ENCODE measurements around the gene HSD3B7.

The HSD3B7 gene

GRCh38 chr16:31007684-31008083 is 22.7 kb downstream of the HSD3B7 start:
- no peak overlapping the region for H3K4me3 ChIP-seq (ENCODE audit: severe bottlenecking)
- H3K9me3 ChIP-seq (ENCODE audit: severe bottlenecking): no peaks in the 10 kb centered on the region
- H3K4me1 ChIP-seq (ENCODE audit: insufficient read depth, poor library complexity, severe bottlenecking): peaks cover 4% of the 10 kb centered on the region
- H3K36me3 ChIP-seq (ENCODE audit: low read depth): no peaks in the 10 kb centered on the region
- H3K27me3 ChIP-seq (ENCODE audit: insufficient read depth, poor library complexity, severe bottlenecking): peaks cover 13% of the 10 kb centered on the region
- ATAC-seq (ENCODE audit: low read depth) (no peak), DNase-seq (ENCODE audit: low spot score) (no peak)
- H3K27ac ChIP-seq (ENCODE audit: poor library complexity, severe bottlenecking): no peak overlapping the region
- TF ChIP-seq, protein P1, sequence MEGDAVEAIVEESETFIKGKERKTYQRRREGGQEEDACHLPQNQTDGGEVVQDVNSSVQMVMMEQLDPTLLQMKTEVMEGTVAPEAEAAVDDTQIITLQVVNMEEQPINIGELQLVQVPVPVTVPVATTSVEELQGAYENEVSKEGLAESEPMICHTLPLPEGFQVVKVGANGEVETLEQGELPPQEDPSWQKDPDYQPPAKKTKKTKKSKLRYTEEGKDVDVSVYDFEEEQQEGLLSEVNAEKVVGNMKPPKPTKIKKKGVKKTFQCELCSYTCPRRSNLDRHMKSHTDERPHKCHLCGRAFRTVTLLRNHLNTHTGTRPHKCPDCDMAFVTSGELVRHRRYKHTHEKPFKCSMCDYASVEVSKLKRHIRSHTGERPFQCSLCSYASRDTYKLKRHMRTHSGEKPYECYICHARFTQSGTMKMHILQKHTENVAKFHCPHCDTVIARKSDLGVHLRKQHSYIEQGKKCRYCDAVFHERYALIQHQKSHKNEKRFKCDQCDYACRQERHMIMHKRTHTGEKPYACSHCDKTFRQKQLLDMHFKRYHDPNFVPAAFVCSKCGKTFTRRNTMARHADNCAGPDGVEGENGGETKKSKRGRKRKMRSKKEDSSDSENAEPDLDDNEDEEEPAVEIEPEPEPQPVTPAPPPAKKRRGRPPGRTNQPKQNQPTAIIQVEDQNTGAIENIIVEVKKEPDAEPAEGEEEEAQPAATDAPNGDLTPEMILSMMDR (IDR thresholded peaks at IDR 0.05; ENCODE audit: poor library complexity, severe bottlenecking): no peak

- Histone ChIP-seq H3K4me3 (ENCODE audit: severe bottlenecking) (no peak overlapping the region), H3K36me3 (ENCODE audit: low read depth) (no peaks in the 10 kb centered on the region), H3K27ac (ENCODE audit: poor library complexity, severe bottlenecking) (no peak overlapping the region), H3K27me3 (ENCODE audit: insufficient read depth, poor library complexity, severe bottlenecking) (peaks cover 13% of the 10 kb centered on the region), H3K9me3 (ENCODE audit: severe bottlenecking) (no peaks in the 10 kb centered on the region), H3K4me1 (ENCODE audit: insufficient read depth, poor library complexity, severe bottlenecking) (peaks cover 4% of the 10 kb centered on the region)
- TF ChIP-seq, protein P1 (IDR thresholded peaks at IDR 0.05; ENCODE audit: poor library complexity, severe bottlenecking): no peak
- ATAC-seq (ENCODE audit: low read depth): peak; percentile 71
- no peak for DNase-seq (ENCODE audit: low spot score)
Observed at GRCh38 chr16:31008149-31008548, 23.1 kb downstream of the HSD3B7 start.

GRCh38 chr16:31008551-31008950 is 23.5 kb downstream of the HSD3B7 start:
- no peak overlapping the region for H3K27ac ChIP-seq (ENCODE audit: poor library complexity, severe bottlenecking)
- H3K36me3 ChIP-seq (ENCODE audit: low read depth): no peaks in the 10 kb centered on the region
- H3K27me3 ChIP-seq (ENCODE audit: insufficient read depth, poor library complexity, severe bottlenecking): peaks cover 13% of the 10 kb centered on the region
- ATAC-seq (ENCODE audit: low read depth) (no peak), DNase-seq (ENCODE audit: low spot score) (no peak)
- no peak overlapping the region for H3K4me3 ChIP-seq (ENCODE audit: severe bottlenecking)
- TF ChIP-seq, protein P1 (IDR thresholded peaks at IDR 0.05; ENCODE audit: poor library complexity, severe bottlenecking): no peak
- H3K4me1 ChIP-seq (ENCODE audit: insufficient read depth, poor library complexity, severe bottlenecking): peaks cover 4% of the 10 kb centered on the region
- H3K9me3 ChIP-seq (ENCODE audit: severe bottlenecking): no peaks in the 10 kb centered on the region

GRCh38 chr16:31009120-31009519 is 24.1 kb downstream of the HSD3B7 start:
- ATAC-seq (ENCODE audit: low read depth) (no peak), DNase-seq (ENCODE audit: low spot score) (no peak)
- H3K36me3 ChIP-seq (ENCODE audit: low read depth): no peaks in the 10 kb centered on the region

GRCh38 chr16:31009894-31010584 is 25.0 kb downstream of the HSD3B7 start:
- ATAC-seq (ENCODE audit: low read depth): no peak
- Histone ChIP-seq H3K9me3 (ENCODE audit: severe bottlenecking) (no peaks in the 10 kb centered on the region), H3K27ac (ENCODE audit: poor library complexity, severe bottlenecking) (no peak overlapping the region), H3K36me3 (ENCODE audit: low read depth) (no peaks in the 10 kb centered on the region), H3K4me3 (ENCODE audit: severe bottlenecking) (no peak overlapping the region), H3K27me3 (ENCODE audit: insufficient read depth, poor library complexity, severe bottlenecking) (peaks cover 13% of the 10 kb centered on the region), H3K4me1 (ENCODE audit: insufficient read depth, poor library complexity, severe bottlenecking) (peaks cover 4% of the 10 kb centered on the region)
- DNase-seq (ENCODE audit: low spot score): no peak
- TF ChIP-seq, protein P1 (IDR thresholded peaks at IDR 0.05; ENCODE audit: poor library complexity, severe bottlenecking): no peak

More at GRCh38 chr16:31009120-31009519, 24.1 kb downstream of the HSD3B7 start:
- TF ChIP-seq, protein P1 (IDR thresholded peaks at IDR 0.05; ENCODE audit: poor library complexity, severe bottlenecking): no peak
- Histone ChIP-seq H3K27ac (ENCODE audit: poor library complexity, severe bottlenecking) (no peak overlapping the region), H3K4me3 (ENCODE audit: severe bottlenecking) (no peak overlapping the region), H3K27me3 (ENCODE audit: insufficient read depth, poor library complexity, severe bottlenecking) (peaks cover 13% of the 10 kb centered on the region), H3K9me3 (ENCODE audit: severe bottlenecking) (no peaks in the 10 kb centered on the region), H3K4me1 (ENCODE audit: insufficient read depth, poor library complexity, severe bottlenecking) (peaks cover 4% of the 10 kb centered on the region)
